PC-3 (cell line): ENCODE results near the gene VGF. TPM values are rescaled to one million over a fixed set of nuclear protein-coding genes. Genes with fewer than 3 reads are reported as not detected.

Source experiments
- ATAC-seq: fragments of 200-7000 bp; cut with Tn5 transposase; 2 replicates; pipeline ENCODE4 v1.9.1; 2020; ENCODE audit warnings: mild to moderate bottlenecking, moderate library complexity
- BruUV-seq: library from RNA; stranded (reverse); fragments of 400-500 nt; replicated peaks from 2 replicates; lab custom pipeline; 2021; lab: Mats Ljungman, UMichigan
- CTCF ChIA-PET: fragments of 300-600 bp; sonication (Branson Sonifier 250); formaldehyde crosslinking; loops from one replicate; lab custom pipeline; 2022; ENCODE audit warnings: antibody characterized with exemption; lab: Charles Lee
- POLR2A ChIA-PET: fragments of 300-600 bp; sonication (Branson Sonifier 250); formaldehyde crosslinking; loops from one replicate; lab custom pipeline; 2022; ENCODE audit warnings: antibody characterized with exemption; ENCODE audit not compliant: unreplicated experiment; lab: Charles Lee
- DNase-seq: peaks from one replicate; pipeline ENCODE4 v3.0.0-alpha.2; 2015
- H2AFZ ChIP-seq: fragments of 300-600 bp; sonication (generic); 2 replicates; pipeline ENCODE4 v1.6.0; 2016; ENCODE audit warnings: antibody characterized with exemption, low read length
- H3F3A ChIP-seq: fragments of 300-600 bp; sonication (generic); one replicate; pipeline ENCODE4 v1.6.0; 2017; ENCODE audit warnings: antibody characterized with exemption, low read length, control low read depth, mild to moderate bottlenecking; ENCODE audit not compliant: unreplicated experiment
- H3K27ac ChIP-seq: fragments of 300-600 bp; sonication (generic); 2 replicates; pipeline ENCODE4 v1.5.1; 2016; ENCODE audit warnings: mild to moderate bottlenecking, low read length
- H3K27me3 ChIP-seq: fragments of 300-600 bp; sonication (generic); 2 replicates; pipeline ENCODE4 v1.6.1; 2016; ENCODE audit warnings: low read length, mixed read lengths
- H3K36me3 ChIP-seq: fragments of 300-600 bp; sonication (generic); 2 replicates; pipeline ENCODE4 v1.6.1; 2016; ENCODE audit warnings: low read depth, mixed run types, low read length, mixed read lengths
- H3K4me1 ChIP-seq: fragments of 300-600 bp; sonication (generic); 2 replicates; pipeline ENCODE4 v1.5.1; 2016; ENCODE audit warnings: low read length; ENCODE audit not compliant: insufficient read depth
- H3K4me2 ChIP-seq: fragments of 300-600 bp; sonication (generic); 2 replicates; pipeline ENCODE4 v1.6.0; 2016; ENCODE audit warnings: low read length
- H3K4me3 ChIP-seq: fragments of 300-600 bp; sonication (generic); 2 replicates; pipeline ENCODE4 v1.5.1; 2016; ENCODE audit warnings: mild to moderate bottlenecking, low read length, mixed read lengths
- H3K79me2 ChIP-seq: fragments of 300-600 bp; sonication (generic); 2 replicates; pipeline ENCODE4 v1.6.1; 2017; ENCODE audit warnings: low read length, mixed read lengths
- H3K9ac ChIP-seq: fragments of 300-600 bp; sonication (generic); 2 replicates; pipeline ENCODE4 v1.6.0; 2016; ENCODE audit warnings: mild to moderate bottlenecking, low read length
- H3K9me2 ChIP-seq: fragments of 300-600 bp; sonication (generic); replicated peaks from 2 replicates; pipeline ENCODE4 v1.6.1; 2016; ENCODE audit warnings: mixed run types, low read length, mixed read lengths
- H3K9me3 ChIP-seq: fragments of 300-600 bp; sonication (generic); 2 replicates; pipeline ENCODE4 v1.6.1; 2016; ENCODE audit warnings: low read length, mixed read lengths
- H4K20me1 ChIP-seq: fragments of 300-600 bp; sonication (generic); 2 replicates; pipeline ENCODE4 v1.6.1; 2016; ENCODE audit warnings: low read length, mixed read lengths
- CTCF ChIP-seq: fragments of 300-600 bp; sonication (generic); conservative IDR thresholded peaks from 2 replicates; pipeline ENCODE4 v1.5.1; 2017; ENCODE audit warnings: antibody characterized with exemption, low read depth, mild to moderate bottlenecking, low read length
- EZH2 ChIP-seq: fragments of 300-600 bp; sonication (generic); IDR thresholded peaks from one replicate; pipeline ENCODE4 v1.6.1; 2017; ENCODE audit warnings: antibody characterized with exemption, mild to moderate bottlenecking, low read length; ENCODE audit not compliant: unreplicated experiment
- EZH2phosphoT487 ChIP-seq: fragments of 300-600 bp; sonication (generic); IDR thresholded peaks from 2 replicates; pipeline ENCODE4 v1.6.1; 2018; ENCODE audit warnings: mild to moderate bottlenecking, antibody characterized with exemption, low read length, borderline replicate concordance
- intact Hi-C: fragments of 100-400 bp; cut with micrococcal nuclease; formaldehyde crosslinking; loops from 2 replicates; pipeline ENCODE4 v1.9.0; 2023
- total RNA-seq: library from RNA; depleted of rRNA; stranded (reverse); fragments of >200 nt; gene quantifications from 2 replicates; pipeline ENCODE4 v1.2.3, GENCODE V29; 2014

VGF gene
- total RNA-seq, 1 experiment from 2014 or later: 1.6 TPM

- intact Hi-C loops: no loop called here
- H3K4me1 ChIP-seq: peaks cover 28% of the 10 kb centered on the region
These were observed 8.4 kb upstream of the VGF start for GRCh38 chr7:101173752-101174244.

GRCh38 chr7:101172854-101173751 is 7.7 kb upstream of the VGF start:
- H3K9me2 ChIP-seq: no peaks in the 10 kb centered on the region
- BruUV-seq: no TSS peak
- ATAC-seq (peak; percentile 82), DNase-seq (peak; percentile 91)
- H3K79me2 ChIP-seq: no peaks in the 10 kb centered on the region
- H2AFZ ChIP-seq: peak overlapping the region; percentile 63; the same call in 1 of the 2 replicates
- ChIA-PET POLR2A (interaction anchor here (0.5 kb wide), 1 partner anchor 21 kb away, joined by 7 read pairs; no protein-coding TSS in a partner anchor), CTCF (no interaction called here)
- H3F3A ChIP-seq: no peaks in the 10 kb centered on the region
- peak overlapping the region; percentile 83 for H3K4me2 ChIP-seq
- H3K9ac ChIP-seq: peak overlapping the region; percentile 16; the same call in 1 of the 2 replicates
- peaks cover 35% of the 10 kb centered on the region for H3K4me1 ChIP-seq
- no peaks in the 10 kb centered on the region for H3K9me3 ChIP-seq
- TF ChIP-seq EZH2phosphoT487 (no peak), EZH2 (no peak), CTCF (no peak)
- no peak overlapping the region for H3K27ac ChIP-seq
- H3K27me3 ChIP-seq: peaks cover 39% of the 10 kb centered on the region
- H3K4me3 ChIP-seq: peak overlapping the region; percentile 57
- no peaks in the 10 kb centered on the region for H4K20me1 ChIP-seq
- intact Hi-C loops: no loop called here
- H3K36me3 ChIP-seq: no peaks in the 10 kb centered on the region

More at GRCh38 chr7:101173752-101174244, 8.4 kb upstream of the VGF start:
- no peak overlapping the region for H3K27ac ChIP-seq
- no peaks in the 10 kb centered on the region for H4K20me1 ChIP-seq
- H3K4me3 ChIP-seq: peak overlapping the region; percentile 57
- no peaks in the 10 kb centered on the region for H3F3A ChIP-seq
- ChIA-PET CTCF (interaction anchor here (0.5 to 0.8 kb wide), 2 partner anchors 19 to 30 kb away, joined by 3 to 5 read pairs; no protein-coding TSS in a partner anchor), POLR2A (interaction anchor here (0.5 to 0.6 kb wide), 3 partner anchors 8 to 561 kb away, joined by 3 to 7 read pairs (median 4); partner anchors contain the start of gene MOSPD3)
- H2AFZ ChIP-seq: peak overlapping the region; percentile 63
- no peaks in the 10 kb centered on the region for H3K36me3 ChIP-seq
- TF ChIP-seq EZH2phosphoT487: no peak
- no peak for TF ChIP-seq CTCF
- TF ChIP-seq EZH2: no peak
- H3K9me3 ChIP-seq: no peaks in the 10 kb centered on the region
- BruUV-seq: no TSS peak
- no peaks in the 10 kb centered on the region for H3K79me2 ChIP-seq
- H3K4me2 ChIP-seq: peak overlapping the region; percentile 83
- peak; percentile 75 for DNase-seq
- peaks cover 41% of the 10 kb centered on the region for H3K27me3 ChIP-seq
- no peaks in the 10 kb centered on the region for H3K9me2 ChIP-seq
- ATAC-seq: peak; percentile 77
- peak overlapping the region; percentile 16; the same call in 1 of the 2 replicates for H3K9ac ChIP-seq
